ENCODE results near the gene LYRM2. TPM values are rescaled to one million over a fixed set of nuclear protein-coding genes. Genes with fewer than 3 reads are reported as not detected.

The LYRM2 gene
- total RNA-seq, result 10 to 100 TPM; 11.8 to 44.0 (median 27.5) TPM
- 10 to 100 TPM; 20.0 to 26.2 TPM for polyA plus RNA-seq
- long read RNA-seq, donor 1, full-length matches to known transcripts, result 27 of 36 reads
- long read RNA-seq, donor 1, partial matches to known transcripts, result 1 of 36 reads
- long read RNA-seq, donor 1, other reads (novel, unspliced or antisense), result 8 of 36 reads
- long read RNA-seq, donor 2, full-length matches to known transcripts, result 18 of 18 reads
- long read RNA-seq, donor 2, partial matches to known transcripts, result 0 of 18 reads
- long read RNA-seq, donor 2, other reads (novel, unspliced or antisense), result 0 of 18 reads
- long read RNA-seq, donor 3, full-length matches to known transcripts, result 57 of 63 reads
- long read RNA-seq, donor 3, partial matches to known transcripts, result 0 of 63 reads
- long read RNA-seq, donor 3, other reads (novel, unspliced or antisense), result 6 of 63 reads

GRCh38 chr6:89638320-89639195 lies at the start of gene LYRM2:
Gene LYRM2, minus strand, starts transcription at chr6:89638747. Its CDS starts 31 bp downstream, at chr6:89638716.
- TF ChIP-seq EP300 (IDR thresholded peaks at IDR 0.05) (no peak), POLR2A (IDR thresholded peaks at IDR 0.05) (peak; percentile 90), CTCF (IDR thresholded peaks at IDR 0.05) (peak in 2 of 3 donors; percentile 34 to 68)
- Histone ChIP-seq H3K27me3 (no peaks in the 10 kb centered on the region), H3K27ac (peak within 1 kb of the TSS; percentile 70 to 85), H3K9me3 (no peaks in the 10 kb centered on the region), H3K4me1 (ENCODE audit: insufficient read depth) (peaks cover 3% of the 10 kb centered on the region), H3K4me3 (peak within 1 kb of the TSS; percentile 69), H3K36me3 (no peaks in the 10 kb centered on the region)
- peak; percentile 95 to 96 (median 95) for DNase-seq
- intact Hi-C loops (cut with DNase I), result no loop called here
- WGBS, 3 donors, result 2 to 3% (median 2%) methylated on average over 58 of the region's 58 CpGs

GRCh38 chr6:89688328-89688727 lies 49.8 kb upstream of the LYRM2 start:
- WGBS, 3 donors, result 96 to 98% (median 97%) methylated on average over 2 of the region's 2 CpGs
- H3K36me3 ChIP-seq, result no peaks in the 10 kb centered on the region
- no peak for DNase-seq
- no peak overlapping the region for H3K27ac ChIP-seq
- intact Hi-C loops (cut with DNase I), result no loop called here
- H3K27me3 ChIP-seq, result no peaks in the 10 kb centered on the region
- no peaks in the 10 kb centered on the region for H3K4me1 ChIP-seq (ENCODE audit: insufficient read depth)
- TF ChIP-seq POLR2A (IDR thresholded peaks at IDR 0.05) (no peak), EP300 (IDR thresholded peaks at IDR 0.05) (no peak), CTCF (IDR thresholded peaks at IDR 0.05) (no peak)
- no peaks in the 10 kb centered on the region for H3K9me3 ChIP-seq
- no peak overlapping the region for H3K4me3 ChIP-seq

GRCh38 chr6:89685311-89685710 lies 46.8 kb upstream of the LYRM2 start:
- H3K36me3 ChIP-seq, result no peaks in the 10 kb centered on the region
- H3K4me3 ChIP-seq, result no peak overlapping the region
- no peak for TF ChIP-seq POLR2A (IDR thresholded peaks at IDR 0.05)
- TF ChIP-seq EP300 (IDR thresholded peaks at IDR 0.05), result no peak
- TF ChIP-seq CTCF (IDR thresholded peaks at IDR 0.05), result no peak
- H3K9me3 ChIP-seq, result no peaks in the 10 kb centered on the region
- 96 to 100% (median 99%) methylated on average over 2 of the region's 2 CpGs for WGBS, 3 donors
- intact Hi-C loops (cut with DNase I), result no loop called here
- no peaks in the 10 kb centered on the region for H3K27me3 ChIP-seq
- DNase-seq, result no peak
- H3K27ac ChIP-seq, result no peak overlapping the region
- no peaks in the 10 kb centered on the region for H3K4me1 ChIP-seq (ENCODE audit: insufficient read depth)

GRCh38 chr6:89682991-89683390 lies 44.4 kb upstream of the LYRM2 start:
- no peaks in the 10 kb centered on the region for H3K36me3 ChIP-seq
- 86 to 100% (median 95%) methylated on average over 1 of the region's 1 CpG for WGBS, 3 donors
- intact Hi-C loops (cut with DNase I), result no loop called here

More at GRCh38 chr6:89682991-89683390, 44.4 kb upstream of the LYRM2 start:
- no peaks in the 10 kb centered on the region for H3K4me1 ChIP-seq (ENCODE audit: insufficient read depth)
- no peaks in the 10 kb centered on the region for H3K9me3 ChIP-seq
- DNase-seq, result no peak
- no peak overlapping the region for H3K27ac ChIP-seq
- no peaks in the 10 kb centered on the region for H3K27me3 ChIP-seq
- no peak overlapping the region for H3K4me3 ChIP-seq
- TF ChIP-seq POLR2A (IDR thresholded peaks at IDR 0.05) (no peak), CTCF (IDR thresholded peaks at IDR 0.05) (no peak), EP300 (IDR thresholded peaks at IDR 0.05) (no peak)

Measured in ovary (tissue), 10 donors.